Activated CD8-positive, alpha-beta memory T cell treated with anti-CD3 and anti-CD28 coated beads for 36 hours (primary cell): ENCODE data around the gene HMGN3. TPM values are rescaled to one million over a fixed set of nuclear protein-coding genes. Genes with fewer than 3 reads are reported as not detected.

Experiments
- CTCF ChIA-PET: fragments of 350-600 bp; sonication (Branson Sonifier 250); formaldehyde crosslinking; loops from one replicate; lab custom pipeline; 2021; ENCODE audit warnings: antibody characterized with exemption; lab: Charles Lee
- POLR2A ChIA-PET: fragments of 350-600 bp; sonication (Branson Sonifier 250); formaldehyde crosslinking; loops from one replicate; lab custom pipeline; 2021; ENCODE audit warnings: antibody characterized with exemption; lab: Charles Lee
- total RNA-seq, 2 experiments: library from RNA; stranded (reverse); gene quantifications; one replicate each; pipeline ENCODE4 v1.2.3, GENCODE V29; 2021

The HMGN3 gene
- total RNA-seq, 2 experiments from 2014 or later = 45.4 to 45.7 TPM

- ChIA-PET CTCF (interaction anchor here (0.8 kb wide), 1 partner anchor 23 kb away, joined by 3 read pairs; no protein-coding TSS in a partner anchor), POLR2A (no interaction called here)
Observed at GRCh38 chr6:79189760-79190350, 44.6 kb downstream of the HMGN3 start.

GRCh38 chr6:79188885-79189480 lies 45.5 kb downstream of the HMGN3 start:
- ChIA-PET POLR2A (no interaction called here), CTCF (interaction anchor here (0.6 kb wide), 1 partner anchor 138 kb away, joined by 3 read pairs; no protein-coding TSS in a partner anchor)

DNA sequence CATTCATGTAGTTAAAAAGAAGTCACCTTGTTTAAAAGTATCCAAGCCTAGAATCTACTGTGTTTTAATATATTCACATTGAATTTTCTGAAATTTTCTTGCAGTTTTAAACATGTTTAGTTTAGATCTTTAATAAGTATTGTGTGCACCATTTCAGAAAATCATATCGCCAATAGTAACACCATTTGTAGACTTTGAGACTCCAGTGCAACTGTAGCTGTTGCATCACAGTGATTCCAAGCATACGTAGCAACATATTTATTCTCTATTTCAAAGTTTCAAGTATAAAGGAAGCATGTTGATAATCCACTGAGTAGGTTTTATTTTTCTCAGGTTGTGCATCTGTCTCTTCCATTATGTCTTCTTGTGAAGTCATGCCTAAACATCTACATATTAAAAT lies 46.4 kb downstream of the HMGN3 start:
- ChIA-PET POLR2A (no interaction called here), CTCF (no interaction called here)

DNA sequence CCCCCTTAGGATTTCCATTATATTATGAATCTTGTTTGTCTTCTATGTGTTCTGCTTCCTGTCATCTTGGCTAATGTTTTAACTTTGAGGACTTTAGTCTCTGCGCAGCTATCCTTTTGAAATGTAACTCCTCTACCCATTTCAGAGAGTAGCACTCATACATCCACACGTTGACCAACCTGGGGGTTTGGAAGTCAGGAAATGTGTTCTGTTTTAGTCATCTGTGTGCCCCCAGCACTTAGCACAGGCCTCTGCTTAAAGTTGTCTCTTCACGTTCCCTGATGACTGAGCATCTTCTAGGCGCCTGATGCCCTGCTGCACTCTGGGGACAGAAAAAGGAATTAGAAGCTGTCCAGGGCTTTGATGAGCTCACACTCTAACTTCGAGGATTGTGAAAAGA lies 47.9 kb downstream of the HMGN3 start:
- POLR2A ChIA-PET = no interaction called here
- CTCF ChIA-PET = no interaction called here

- CTCF ChIA-PET = no interaction called here
- POLR2A ChIA-PET = no interaction called here
Observed at GRCh38 chr6:79184641-79185040, 49.8 kb downstream of the HMGN3 start.

DNA sequence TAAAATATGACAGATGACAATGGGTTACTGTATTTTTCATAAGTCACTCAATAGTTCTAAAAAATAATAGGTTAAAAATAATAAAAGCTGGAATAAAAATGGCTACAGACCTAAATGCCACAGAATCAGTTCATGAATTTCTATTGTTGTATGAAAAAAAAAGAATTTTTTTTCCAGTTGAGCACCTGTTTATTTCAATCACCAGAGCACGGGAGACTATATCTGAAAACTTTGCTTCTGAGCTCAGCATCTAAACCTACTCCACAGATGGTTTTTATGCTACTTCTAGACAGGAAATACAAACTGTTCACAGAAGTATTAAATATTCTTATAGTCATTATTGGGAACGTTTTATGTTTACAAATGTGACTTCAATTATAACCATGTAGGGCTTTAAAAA lies 50.4 kb downstream of the HMGN3 start:
- ChIA-PET POLR2A (no interaction called here), CTCF (no interaction called here)

GRCh38 chr6:79180052-79180451 lies 54.4 kb downstream of the HMGN3 start:
- CTCF ChIA-PET = interaction anchor here (0.6 kb wide), 1 partner anchor 1020 kb away, joined by 3 read pairs; no protein-coding TSS in a partner anchor
- POLR2A ChIA-PET = no interaction called here

DNA sequence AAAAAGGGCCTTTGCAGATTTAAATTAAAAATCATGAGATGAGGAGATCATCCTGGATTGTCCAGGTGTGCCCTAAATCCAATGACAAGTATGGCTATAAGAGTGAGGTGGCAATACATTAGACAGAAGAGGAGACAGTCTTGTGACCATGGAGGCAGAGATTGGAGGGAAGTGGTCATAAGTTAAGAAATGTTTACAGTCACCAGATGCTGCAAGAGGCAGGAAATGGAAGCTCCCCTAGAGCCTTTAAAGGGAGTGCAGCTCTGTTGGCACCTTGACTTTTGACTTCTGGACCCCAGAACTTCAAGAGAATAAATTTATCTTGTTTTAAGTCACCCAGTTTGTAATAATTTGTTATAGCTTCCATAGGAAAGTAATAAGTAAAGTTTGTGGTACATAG lies 61.1 kb downstream of the HMGN3 start:
- ChIA-PET CTCF (no interaction called here), POLR2A (no interaction called here)

- ChIA-PET POLR2A (no interaction called here), CTCF (no interaction called here)
Observed at GRCh38 chr6:79170959-79171358, 63.5 kb downstream of the HMGN3 start.

GRCh38 chr6:79170431-79170830 lies 64.1 kb downstream of the HMGN3 start:
- POLR2A ChIA-PET = no interaction called here
- CTCF ChIA-PET = no interaction called here

- POLR2A ChIA-PET = no interaction called here
- CTCF ChIA-PET = no interaction called here
Observed at GRCh38 chr6:79168695-79168980, 65.8 kb downstream of the HMGN3 start.

DNA sequence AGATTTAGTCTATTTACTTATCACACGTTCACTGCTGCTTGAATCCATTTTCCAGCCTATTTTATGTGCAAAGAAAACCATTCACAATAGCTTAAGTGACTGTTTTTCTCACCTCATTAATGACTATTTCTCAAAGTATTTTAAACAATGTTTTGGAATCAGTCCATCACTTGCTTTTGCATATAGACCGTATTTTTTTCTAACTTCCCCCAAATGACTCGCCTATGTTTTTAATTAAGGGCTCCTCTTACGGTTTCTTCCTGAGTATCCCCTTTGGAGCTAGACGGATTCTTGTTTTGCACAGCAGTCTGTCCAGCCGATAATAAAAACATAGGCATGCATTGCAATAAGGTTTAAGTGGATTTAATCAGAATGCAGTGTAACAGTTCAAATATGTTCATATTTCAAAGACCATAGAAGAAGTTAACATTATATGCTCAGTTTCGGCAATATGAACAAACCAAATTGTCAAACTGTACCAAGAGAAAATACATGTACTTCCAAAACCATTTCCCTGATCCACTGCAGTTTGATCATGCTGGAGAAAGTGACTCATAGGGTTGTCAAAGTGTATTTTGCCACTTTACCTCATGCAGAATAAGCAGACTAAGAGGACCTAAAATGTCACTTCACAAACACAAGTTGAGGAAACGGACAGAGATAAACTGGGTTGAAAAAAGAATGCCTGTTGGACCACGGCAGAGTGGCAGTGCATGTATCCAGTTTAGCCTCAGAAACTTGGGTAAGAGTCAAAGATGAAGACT lies 66.4 kb downstream of the HMGN3 start:
- CTCF ChIA-PET = no interaction called here

GRCh38 chr6:79159846-79160245 lies 74.6 kb downstream of the HMGN3 start:
- CTCF ChIA-PET = no interaction called here
- POLR2A ChIA-PET = no interaction called here

More for the DNA sequence above, 66.4 kb downstream of the HMGN3 start:
- POLR2A ChIA-PET = no interaction called here

GRCh38 chr6:79158856-79159516 lies 75.5 kb downstream of the HMGN3 start:
- POLR2A ChIA-PET = no interaction called here
- CTCF ChIA-PET = interaction anchor here (0.6 kb wide), 1 partner anchor 33 kb away, joined by 3 read pairs; no protein-coding TSS in a partner anchor

DNA sequence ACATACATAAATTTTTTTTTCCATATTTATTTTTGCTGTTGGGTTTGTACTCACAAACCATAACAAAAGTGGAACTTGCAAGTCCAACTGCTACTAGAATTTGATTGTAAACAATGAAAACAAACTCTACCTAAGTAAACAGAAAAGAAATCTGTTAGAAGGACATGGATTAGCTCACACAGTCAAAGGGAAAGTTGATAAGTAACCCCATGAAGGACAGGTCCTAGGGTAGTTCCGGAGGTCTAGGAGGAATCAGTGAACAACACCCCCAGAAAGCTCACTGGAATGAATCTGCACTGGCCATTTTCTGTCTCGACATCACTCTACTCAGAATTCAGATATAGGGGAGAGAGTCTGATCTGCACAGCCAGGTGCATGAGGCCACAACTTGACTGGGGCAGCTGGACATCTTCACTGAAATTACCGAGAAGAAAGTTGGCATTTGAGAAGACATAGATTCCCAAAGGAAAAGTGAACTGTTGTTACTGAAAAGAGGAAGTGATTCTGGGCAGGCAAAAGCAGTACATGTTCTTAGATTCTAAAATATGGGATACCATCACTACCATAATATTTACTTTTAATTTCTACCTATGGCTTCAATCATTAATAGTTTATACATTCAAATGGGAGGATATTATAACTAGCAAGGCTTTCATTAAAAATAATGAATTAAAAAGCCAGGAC lies 76.4 kb downstream of the HMGN3 start:
- CTCF ChIA-PET = interaction anchor here (0.6 kb wide), 1 partner anchor 32 kb away, joined by 3 read pairs; no protein-coding TSS in a partner anchor
- POLR2A ChIA-PET = no interaction called here

DNA sequence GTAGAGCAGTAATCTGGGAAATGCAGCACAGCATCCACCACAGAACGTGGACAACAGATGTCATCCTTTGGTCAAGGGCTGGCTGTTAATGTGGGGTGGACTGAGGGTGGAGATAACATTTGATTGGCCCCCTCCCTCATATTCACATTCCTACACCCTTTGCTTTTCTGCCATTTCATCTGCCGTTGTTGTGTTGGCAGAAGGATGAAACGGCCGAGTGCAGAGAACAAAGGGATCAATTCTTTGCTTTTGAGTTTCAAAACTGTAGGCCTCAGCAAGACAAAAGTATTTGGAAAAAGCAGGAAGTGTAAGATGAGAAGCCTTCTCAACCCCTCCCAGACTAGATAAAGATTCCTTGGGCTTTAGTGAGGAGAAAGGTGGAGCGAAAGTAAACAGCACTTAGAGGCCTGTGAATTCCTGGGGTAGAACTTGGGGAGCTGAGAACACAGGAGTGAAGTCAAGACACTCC lies 82.2 kb downstream of the HMGN3 start:
- POLR2A ChIA-PET = no interaction called here
- CTCF ChIA-PET = no interaction called here
